Transverse colon (tissue), 4 donors: ENCODE data around the gene DDX1. TPM values are rescaled to one million over a fixed set of nuclear protein-coding genes. Genes with fewer than 3 reads are reported as not detected.

ENCODE experiments used
- DNase-seq: peaks from one replicate; pipeline ENCODE4 v3.0.0-alpha.2; 2019
- H3K27ac ChIP-seq, 4 donors: fragments of 200-600 bp; sonication (generic); 2 replicates each; pipeline ENCODE4 v1.5.1; 2016 to 2018; ENCODE audit warnings: inconsistent platforms in 4 of 4
- H3K27me3 ChIP-seq: fragments of 200-600 bp; sonication (generic); 2 replicates; pipeline ENCODE4 v1.5.1; 2017; ENCODE audit warnings: inconsistent platforms
- H3K36me3 ChIP-seq, 4 donors: fragments of 200-600 bp; sonication (generic); 2 replicates each; pipeline ENCODE4 v1.5.1; 2017 to 2019; ENCODE audit warnings: inconsistent platforms in 4 of 4
- H3K4me1 ChIP-seq, 4 donors: fragments of 200-600 bp; sonication (generic); 2 replicates each; pipeline ENCODE4 v1.5.1; 2017 to 2020; ENCODE audit warnings: inconsistent platforms in 4 of 4
- H3K4me3 ChIP-seq, 4 donors: fragments of 200-600 bp; sonication (generic); 1 replicate in 1 of 4; 2 replicates in 3 of 4; pipeline versions ENCODE4 v1.5.1 to v1.6.1; 2017 to 2019; ENCODE audit warnings: inconsistent platforms in 4 of 4
- H3K9me3 ChIP-seq, 2 donors: fragments of 200-600 bp; sonication (generic); 2 replicates each; pipeline ENCODE4 v1.5.1; 2017 to 2019; ENCODE audit warnings: inconsistent platforms in 2 of 2
- CTCF ChIP-seq, 5 experiments: fragments of 200-600 bp in 3 of 5; fragments of 450-650 bp in 2 of 5; sonication (generic) in 3 of 5; IDR thresholded peaks; 1 replicate in 2 of 5; 2 replicates in 3 of 5; pipeline ENCODE4 v1.5.1; 2016 to 2017; ENCODE audit warnings: antibody characterized with exemption in 5 of 5, inconsistent platforms in 3 of 5, mild to moderate bottlenecking in 2 of 5, moderate library complexity in 1 of 5
- EP300 ChIP-seq: sonication (generic); formaldehyde crosslinking; IDR thresholded peaks from one replicate; pipeline ENCODE4 v1.6.1; 2017; ENCODE audit warnings: antibody characterized with exemption, low read depth
- POLR2A ChIP-seq: fragments of 450-650 bp; IDR thresholded peaks from one replicate; pipeline ENCODE4 v1.6.1; 2016; ENCODE audit warnings: antibody characterized with exemption, mild to moderate bottlenecking, moderate library complexity
- POLR2AphosphoS5 ChIP-seq, 3 donors: sonication (generic); formaldehyde crosslinking; IDR thresholded peaks; one replicate each; pipeline ENCODE4 v1.6.1; 2016; ENCODE audit warnings: antibody characterized with exemption in 3 of 3
- WGBS, 2 donors: methylation state at CpG; one replicate each; pipeline ENCODE4 v1.1.5; 2018; ENCODE audit warnings: low coverage in 1 of 2; 5-methylcytosine and 5-hydroxymethylcytosine counted together
- in situ Hi-C, 4 donors: fragments of 200-750 bp; cut with MboI; loops; one replicate each; pipeline versions ENCODE4 v1.15.0 to v1.15.1; 2017; ENCODE audit warnings: low sequenced_read_pairs in 3 of 4, low pct_ligation_motif_present in 1 of 4, low pct_unique_long_range_greater_than_20kb in 1 of 4
- intact Hi-C: fragments of 100-400 bp; cut with DNase I; formaldehyde crosslinking; loops from one replicate; pipeline ENCODE4 v1.15.1; 2023; ENCODE audit warnings: low total_unique reads
- total RNA-seq, 4 donors: library from RNA; depleted of rRNA; stranded (reverse); fragments of >200 nt; gene quantifications; one replicate each; pipeline ENCODE4 v1.1.0, GENCODE V29; 2016

The DDX1 gene
- total RNA-seq, 4 donors from 2014 or later, result 18.3 to 61.1 (median 49.9) TPM

- Histone ChIP-seq H3K27me3 (no peaks in the 10 kb centered on the region), H3K4me3 (no peak overlapping the region), H3K27ac (no peak overlapping the region), H3K36me3 (peaks cover 0 to 86% (median 29%) of the 10 kb centered on the region in 4 donors), H3K9me3 (no peaks in the 10 kb centered on the region), H3K4me1 (no peaks in the 10 kb centered on the region)
- intact Hi-C loops (no loop called here), in situ Hi-C loops (no loop called here)
- 94 to 100% methylated on average over 2 of the region's 2 CpGs for WGBS, 2 donors
- no peak for TF ChIP-seq EP300
- no peak for TF ChIP-seq POLR2AphosphoS5 (IDR thresholded peaks at IDR 0.05)
- no peak for TF ChIP-seq CTCF (IDR thresholded peaks at IDR 0.05)
- no peak for TF ChIP-seq POLR2A
- no peak for DNase-seq
Measured at GRCh38 chr2:15622214-15622613, 30.5 kb downstream of the DDX1 start.

GRCh38 chr2:15622614-15623480 is 31.2 kb downstream of the DDX1 start:
- TF ChIP-seq EP300 (no peak), CTCF (IDR thresholded peaks at IDR 0.05) (no peak), POLR2A (no peak), POLR2AphosphoS5 (IDR thresholded peaks at IDR 0.05) (no peak)
- in situ Hi-C loops, result no loop called here
- H3K36me3 ChIP-seq, result peaks cover 0 to 87% (median 30%) of the 10 kb centered on the region in 4 donors
- no peaks in the 10 kb centered on the region for H3K27me3 ChIP-seq
- 97% methylated on average over 3 of the region's 3 CpGs for WGBS, 2 donors
- no peaks in the 10 kb centered on the region for H3K4me1 ChIP-seq
- intact Hi-C loops, result no loop called here
- no peak overlapping the region for H3K27ac ChIP-seq
- no peak overlapping the region for H3K4me3 ChIP-seq
- no peak for DNase-seq
- H3K9me3 ChIP-seq, result no peaks in the 10 kb centered on the region

- in situ Hi-C loops, result no loop called here
- Histone ChIP-seq H3K27me3 (no peaks in the 10 kb centered on the region), H3K4me3 (no peak overlapping the region), H3K9me3 (no peaks in the 10 kb centered on the region), H3K4me1 (no peaks in the 10 kb centered on the region), H3K36me3 (peaks cover 0 to 87% (median 28%) of the 10 kb centered on the region in 4 donors), H3K27ac (no peak overlapping the region)
- DNase-seq, result no peak
- intact Hi-C loops, result no loop called here
- TF ChIP-seq EP300 (no peak), POLR2A (no peak), CTCF (IDR thresholded peaks at IDR 0.05) (no peak), POLR2AphosphoS5 (IDR thresholded peaks at IDR 0.05) (no peak)
- WGBS, 2 donors, result 97% methylated on average over 2 of the region's 2 CpGs
Measured at GRCh38 chr2:15623481-15623796, 31.8 kb downstream of the DDX1 start.

- Histone ChIP-seq H3K36me3 (peaks cover 0 to 87% (median 28%) of the 10 kb centered on the region in 4 donors), H3K27ac (no peak overlapping the region), H3K4me1 (no peaks in the 10 kb centered on the region), H3K9me3 (no peaks in the 10 kb centered on the region), H3K27me3 (no peaks in the 10 kb centered on the region), H3K4me3 (no peak overlapping the region)
- in situ Hi-C loops (no loop called here), intact Hi-C loops (no loop called here)
- TF ChIP-seq POLR2A (no peak), CTCF (IDR thresholded peaks at IDR 0.05) (no peak), POLR2AphosphoS5 (IDR thresholded peaks at IDR 0.05) (no peak), EP300 (no peak)
- 70 to 78% methylated on average over 4 of the region's 4 CpGs for WGBS, 2 donors
- no peak for DNase-seq
Measured at GRCh38 chr2:15623898-15624541, 32.4 kb downstream of the DDX1 start.
